ENCODE data around the gene NKAPL.

Gene NKAPL

GRCh38 chr6:28245206-28245941, 13.7 kb upstream of the NKAPL start:
- no peaks in the 10 kb centered on the region for H3K9me3 ChIP-seq (ENCODE audit: control insufficient read depth, low read length)
- no peaks in the 10 kb centered on the region for H3K4me1 ChIP-seq (ENCODE audit: control insufficient read depth, insufficient read depth, low read length, poor library complexity, severe bottlenecking)
- no peaks in the 10 kb centered on the region for H3K27me3 ChIP-seq (replicated peaks; ENCODE audit: control insufficient read depth, insufficient read depth, low read length, poor library complexity, severe bottlenecking)
- H3K27ac ChIP-seq (ENCODE audit: insufficient read depth, low read length, poor library complexity, severe bottlenecking): no peak overlapping the region
- DNase-seq: no peak
- H3K36me3 ChIP-seq (ENCODE audit: control insufficient read depth, insufficient read depth, low read length): peaks cover 29% of the 10 kb centered on the region
- H3K4me3 ChIP-seq (ENCODE audit: insufficient read depth, low read depth, low read length, poor library complexity, severe bottlenecking): no peak overlapping the region

DNA sequence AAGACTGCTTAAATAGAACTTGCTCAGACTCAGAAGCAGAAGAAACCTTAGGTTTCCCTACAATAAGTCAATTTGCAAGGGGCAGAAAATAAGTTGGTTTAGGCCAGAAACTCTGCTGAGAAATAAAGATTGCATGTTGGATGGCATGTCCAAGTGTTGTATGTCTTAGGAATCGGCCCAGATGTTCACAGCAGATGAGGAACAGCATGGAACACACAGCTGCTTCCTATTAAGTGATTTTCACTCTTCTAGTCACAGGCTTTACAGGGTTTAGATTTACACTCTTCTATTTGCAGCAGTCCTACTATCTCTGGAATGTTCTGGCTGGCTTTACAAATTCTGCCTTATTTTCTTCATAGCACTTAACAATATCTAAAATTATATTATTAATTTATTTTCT, 10.2 kb upstream of the NKAPL start:
- Histone ChIP-seq H3K36me3 (ENCODE audit: control insufficient read depth, insufficient read depth, low read length) (peaks cover 29% of the 10 kb centered on the region), H3K4me3 (ENCODE audit: insufficient read depth, low read depth, low read length, poor library complexity, severe bottlenecking) (no peak overlapping the region), H3K27me3 (replicated peaks; ENCODE audit: control insufficient read depth, insufficient read depth, low read length, poor library complexity, severe bottlenecking) (no peaks in the 10 kb centered on the region), H3K27ac (ENCODE audit: insufficient read depth, low read length, poor library complexity, severe bottlenecking) (no peak overlapping the region), H3K4me1 (ENCODE audit: control insufficient read depth, insufficient read depth, low read length, poor library complexity, severe bottlenecking) (peaks cover 14% of the 10 kb centered on the region), H3K9me3 (ENCODE audit: control insufficient read depth, low read length) (no peaks in the 10 kb centered on the region)
- no peak for DNase-seq

- H3K27ac ChIP-seq (ENCODE audit: insufficient read depth, low read length, poor library complexity, severe bottlenecking): no peak overlapping the region
- H3K27me3 ChIP-seq (replicated peaks; ENCODE audit: control insufficient read depth, insufficient read depth, low read length, poor library complexity, severe bottlenecking): no peaks in the 10 kb centered on the region
- peaks cover 14% of the 10 kb centered on the region for H3K4me1 ChIP-seq (ENCODE audit: control insufficient read depth, insufficient read depth, low read length, poor library complexity, severe bottlenecking)
- peaks cover 20% of the 10 kb centered on the region for H3K36me3 ChIP-seq (ENCODE audit: control insufficient read depth, insufficient read depth, low read length)
- DNase-seq: no peak
- H3K4me3 ChIP-seq (ENCODE audit: insufficient read depth, low read depth, low read length, poor library complexity, severe bottlenecking): no peak overlapping the region
- no peaks in the 10 kb centered on the region for H3K9me3 ChIP-seq (ENCODE audit: control insufficient read depth, low read length)
Measured at GRCh38 chr6:28250747-28251146, 8.3 kb upstream of the NKAPL start.

DNA sequence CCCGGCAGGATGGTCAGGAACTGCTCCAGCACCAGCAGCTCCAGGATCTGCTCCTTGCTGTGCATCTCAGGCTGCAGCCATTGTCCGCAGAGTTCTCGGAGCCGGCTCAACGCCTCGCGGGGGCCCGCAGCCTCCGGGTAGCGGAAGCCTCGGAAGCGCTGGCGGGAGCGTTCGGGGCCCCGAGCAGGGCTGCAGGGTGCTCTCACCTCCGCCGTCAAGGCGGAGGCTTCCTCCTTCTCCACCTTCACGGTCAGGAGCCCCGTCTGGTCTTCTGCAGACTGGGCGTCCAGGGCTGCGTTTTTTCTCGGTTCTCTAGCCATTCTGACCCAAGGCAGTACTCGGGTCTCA, 7.5 kb upstream of the NKAPL start:
- Histone ChIP-seq H3K4me3 (ENCODE audit: insufficient read depth, low read depth, low read length, poor library complexity, severe bottlenecking) (peak overlapping the region; percentile 76), H3K27ac (ENCODE audit: insufficient read depth, low read length, poor library complexity, severe bottlenecking) (peak overlapping the region; percentile 58), H3K4me1 (ENCODE audit: control insufficient read depth, insufficient read depth, low read length, poor library complexity, severe bottlenecking) (peaks cover 14% of the 10 kb centered on the region), H3K27me3 (replicated peaks; ENCODE audit: control insufficient read depth, insufficient read depth, low read length, poor library complexity, severe bottlenecking) (no peaks in the 10 kb centered on the region), H3K36me3 (ENCODE audit: control insufficient read depth, insufficient read depth, low read length) (peaks cover 12% of the 10 kb centered on the region), H3K9me3 (ENCODE audit: control insufficient read depth, low read length) (no peaks in the 10 kb centered on the region)
- peak in 1 of 3 donors; percentile 3 for DNase-seq

DNA sequence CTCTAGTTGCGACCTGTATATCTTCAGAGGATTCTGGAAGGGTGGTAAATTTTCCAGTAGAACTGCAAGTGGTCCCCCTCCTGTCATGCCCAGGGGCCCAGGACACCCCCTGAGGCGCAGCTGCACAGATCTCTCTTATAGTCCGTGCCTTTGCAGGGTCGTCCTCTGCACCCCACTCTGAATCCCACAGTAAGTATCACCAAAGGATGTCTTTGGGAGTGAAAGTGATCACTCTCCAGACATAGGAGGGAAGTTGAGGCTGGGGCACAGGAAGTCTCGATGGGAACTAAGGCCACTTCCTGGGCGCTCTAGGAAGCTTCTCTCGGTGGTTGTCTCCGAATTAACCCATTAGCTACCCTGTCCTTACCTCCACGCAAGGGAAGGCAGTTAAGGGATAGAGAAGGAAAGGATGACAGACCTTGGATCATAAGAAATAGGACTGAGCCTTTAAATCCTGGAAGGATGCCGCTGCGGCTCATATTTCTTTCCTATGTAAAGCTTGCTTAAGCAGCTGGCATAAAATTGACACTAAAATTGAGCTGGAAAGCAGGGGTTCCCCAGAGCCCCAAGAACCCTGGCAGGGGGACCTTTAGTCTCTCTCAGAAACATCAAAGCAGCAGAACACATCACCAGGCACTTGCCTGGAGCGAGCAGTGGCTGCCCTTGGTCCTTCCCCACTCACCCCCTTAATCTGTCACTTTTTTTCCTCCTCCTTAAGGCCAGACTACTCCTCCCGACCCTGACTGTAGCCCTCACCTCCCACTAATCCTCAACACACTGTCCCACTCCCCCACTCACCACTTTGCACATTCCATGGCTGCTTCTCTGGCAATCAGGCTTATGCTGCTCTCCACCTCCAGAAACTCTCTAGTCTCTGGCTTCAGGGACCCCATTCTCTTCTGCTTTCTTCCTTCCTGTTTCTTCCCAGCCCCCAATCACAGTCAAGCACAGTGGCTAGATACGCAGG, 6.8 kb upstream of the NKAPL start, which contains the start of gene ZKSCAN4:
Gene ZKSCAN4, minus strand, starts transcription at position 261 of the 967 bp plus-strand sequence. CDS start 289 bp downstream, outside the sequence.
- peak within 1 kb of the TSS; percentile 76 for H3K4me3 ChIP-seq (ENCODE audit: insufficient read depth, low read depth, low read length, poor library complexity, severe bottlenecking)
- DNase-seq: peak; percentile 46 to 60 (median 46)
- H3K4me1 ChIP-seq (ENCODE audit: control insufficient read depth, insufficient read depth, low read length, poor library complexity, severe bottlenecking): peaks cover 14% of the 10 kb centered on the region
- H3K9me3 ChIP-seq (ENCODE audit: control insufficient read depth, low read length): no peaks in the 10 kb centered on the region
- H3K27me3 ChIP-seq (replicated peaks; ENCODE audit: control insufficient read depth, insufficient read depth, low read length, poor library complexity, severe bottlenecking): no peaks in the 10 kb centered on the region
- peaks cover 6% of the 10 kb centered on the region for H3K36me3 ChIP-seq (ENCODE audit: control insufficient read depth, insufficient read depth, low read length)
- H3K27ac ChIP-seq (ENCODE audit: insufficient read depth, low read length, poor library complexity, severe bottlenecking): peak within 1 kb of the TSS; percentile 58

- no peaks in the 10 kb centered on the region for H3K27me3 ChIP-seq (replicated peaks; ENCODE audit: control insufficient read depth, insufficient read depth, low read length, poor library complexity, severe bottlenecking)
- no peaks in the 10 kb centered on the region for H3K9me3 ChIP-seq (ENCODE audit: control insufficient read depth, low read length)
- no peak overlapping the region for H3K4me3 ChIP-seq (ENCODE audit: insufficient read depth, low read depth, low read length, poor library complexity, severe bottlenecking)
- H3K27ac ChIP-seq (ENCODE audit: insufficient read depth, low read length, poor library complexity, severe bottlenecking): no peak overlapping the region
- no peak for DNase-seq
- no peaks in the 10 kb centered on the region for H3K36me3 ChIP-seq (ENCODE audit: control insufficient read depth, insufficient read depth, low read length)
- peaks cover 14% of the 10 kb centered on the region for H3K4me1 ChIP-seq (ENCODE audit: control insufficient read depth, insufficient read depth, low read length, poor library complexity, severe bottlenecking)
Measured at GRCh38 chr6:28254121-28254519, 5.0 kb upstream of the NKAPL start.

DNA sequence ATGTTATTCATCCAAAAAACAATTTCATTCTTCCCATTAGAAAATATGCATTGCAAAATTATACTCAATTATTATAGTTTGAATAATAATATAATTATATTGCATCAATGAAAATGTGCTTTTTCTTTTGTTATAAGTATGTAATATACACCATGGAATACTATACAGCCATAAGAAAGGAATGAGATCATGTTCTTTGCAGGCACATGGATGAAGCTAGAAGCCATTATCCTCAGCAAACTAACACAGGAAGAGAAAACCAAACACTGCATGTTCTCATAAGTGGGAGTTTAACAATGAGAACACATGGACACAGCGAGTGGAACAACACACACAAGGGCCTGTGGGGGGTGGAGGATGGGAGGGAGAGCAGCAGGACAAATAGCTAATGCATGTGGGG, 2.1 kb upstream of the NKAPL start:
- DNase-seq: no peak
- Histone ChIP-seq H3K36me3 (ENCODE audit: control insufficient read depth, insufficient read depth, low read length) (no peaks in the 10 kb centered on the region), H3K27me3 (replicated peaks; ENCODE audit: control insufficient read depth, insufficient read depth, low read length, poor library complexity, severe bottlenecking) (no peaks in the 10 kb centered on the region)

DNA sequence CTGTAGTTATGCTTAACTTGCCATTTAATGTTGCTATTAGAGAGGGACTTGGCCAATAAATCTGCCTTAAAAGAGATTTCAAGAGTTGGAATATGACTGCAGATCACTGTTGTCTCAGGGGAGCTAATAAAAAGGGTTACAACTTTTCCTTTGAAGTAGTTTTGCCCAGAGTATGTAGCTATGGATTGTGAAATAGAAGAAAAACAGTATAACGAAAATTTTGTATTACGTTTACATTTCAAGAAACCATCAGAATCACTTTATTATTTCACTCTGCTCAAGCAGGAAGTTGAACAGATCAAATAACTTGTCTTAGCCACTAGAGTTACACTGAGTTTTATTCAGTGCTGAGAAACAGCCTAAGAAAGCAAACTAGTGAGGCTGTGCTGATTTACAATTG, 4.8 kb downstream of the NKAPL start:
- no peak for DNase-seq
- Histone ChIP-seq H3K9me3 (ENCODE audit: control insufficient read depth, low read length) (no peaks in the 10 kb centered on the region), H3K4me1 (ENCODE audit: control insufficient read depth, insufficient read depth, low read length, poor library complexity, severe bottlenecking) (peaks cover 10% of the 10 kb centered on the region), H3K27me3 (replicated peaks; ENCODE audit: control insufficient read depth, insufficient read depth, low read length, poor library complexity, severe bottlenecking) (no peaks in the 10 kb centered on the region), H3K36me3 (ENCODE audit: control insufficient read depth, insufficient read depth, low read length) (no peaks in the 10 kb centered on the region), H3K27ac (ENCODE audit: insufficient read depth, low read length, poor library complexity, severe bottlenecking) (no peak overlapping the region), H3K4me3 (ENCODE audit: insufficient read depth, low read depth, low read length, poor library complexity, severe bottlenecking) (no peak overlapping the region)

More for the DNA sequence above, 2.1 kb upstream of the NKAPL start:
- no peak overlapping the region for H3K27ac ChIP-seq (ENCODE audit: insufficient read depth, low read length, poor library complexity, severe bottlenecking)
- no peak overlapping the region for H3K4me3 ChIP-seq (ENCODE audit: insufficient read depth, low read depth, low read length, poor library complexity, severe bottlenecking)
- peaks cover 4% of the 10 kb centered on the region for H3K4me1 ChIP-seq (ENCODE audit: control insufficient read depth, insufficient read depth, low read length, poor library complexity, severe bottlenecking)
- no peaks in the 10 kb centered on the region for H3K9me3 ChIP-seq (ENCODE audit: control insufficient read depth, low read length)

DNA sequence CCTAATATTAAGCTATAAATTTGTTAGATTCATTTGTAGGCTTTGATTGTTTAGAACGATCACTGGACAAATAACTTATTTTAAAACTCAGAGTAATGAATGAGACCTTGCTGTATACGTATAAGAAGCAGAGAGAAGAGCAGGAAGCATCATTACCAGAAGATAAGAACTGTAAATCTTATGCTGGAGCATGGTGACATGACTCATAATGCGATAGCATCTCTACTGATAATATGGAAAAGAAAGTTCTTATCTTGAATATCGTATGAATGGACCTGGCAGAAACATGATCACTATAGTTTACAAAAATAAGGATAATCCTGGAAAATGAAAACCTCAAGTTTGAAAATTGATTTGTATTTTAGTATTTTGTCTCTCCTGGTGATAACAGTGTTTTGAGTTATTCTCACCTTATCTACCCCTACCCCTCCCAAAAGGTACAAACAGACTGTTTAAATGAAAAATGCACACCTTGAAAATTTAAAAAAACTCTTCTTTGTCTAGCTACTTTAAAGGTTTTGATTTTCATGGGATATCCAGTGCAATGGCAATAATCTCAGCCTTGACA, 5.8 kb downstream of the NKAPL start:
- Histone ChIP-seq H3K9me3 (ENCODE audit: control insufficient read depth, low read length) (no peaks in the 10 kb centered on the region), H3K4me1 (ENCODE audit: control insufficient read depth, insufficient read depth, low read length, poor library complexity, severe bottlenecking) (peaks cover 10% of the 10 kb centered on the region), H3K27ac (ENCODE audit: insufficient read depth, low read length, poor library complexity, severe bottlenecking) (no peak overlapping the region), H3K27me3 (replicated peaks; ENCODE audit: control insufficient read depth, insufficient read depth, low read length, poor library complexity, severe bottlenecking) (no peaks in the 10 kb centered on the region), H3K4me3 (ENCODE audit: insufficient read depth, low read depth, low read length, poor library complexity, severe bottlenecking) (no peak overlapping the region), H3K36me3 (ENCODE audit: control insufficient read depth, insufficient read depth, low read length) (no peaks in the 10 kb centered on the region)
- no peak for DNase-seq

Data from effector memory CD4-positive, alpha-beta T cell (primary cell).